HepG2 (cell line): ENCODE results near the gene RPL31. TPM values are rescaled to one million over a fixed set of nuclear protein-coding genes. Genes with fewer than 3 reads are reported as not detected.

Experiments
- ATAC-seq: fragments of 200-7000 bp; cut with Tn5 transposase; 3 replicates; pipeline ENCODE4 v1.9.1; 2020; ENCODE audit warnings: mild to moderate bottlenecking, moderate library complexity
- BruUV-seq: library from RNA; stranded (reverse); fragments of 400-500 nt; replicated peaks from 2 replicates; lab custom pipeline; 2021; lab: Mats Ljungman, UMichigan
- CTCF ChIA-PET: fragments of 300-600 bp; formaldehyde crosslinking; extraction: SDS; loops from one replicate; lab custom pipeline; 2021; ENCODE audit warnings: low total read pairs, inconsistent platforms, low intra/inter-chr PET ratio; lab: Yijun Ruan, JAX
- POLR2A ChIA-PET: fragments of 350-600 bp; sonication (Branson Sonifier 250); formaldehyde crosslinking; loops from one replicate; lab custom pipeline; 2020; ENCODE audit warnings: antibody characterized with exemption, inconsistent platforms; lab: Yijun Ruan, JAX
- DNase-seq: peaks from one replicate; pipeline ENCODE4 v3.0.0-alpha.2; 2015; ENCODE audit warnings: low spot score
- FAIRE-seq: peaks from 3 replicates; lab custom pipeline; 2011; peaks lifted over from hg19 to GRCh38; lab: Jason Lieb, UNC
- H2AFZ ChIP-seq: one replicate; pipeline ENCODE4 v1.6.1; 2011; ENCODE audit warnings: low read length, inconsistent platforms
- H3K27ac ChIP-seq: fragments of 300-600 bp; 3 replicates; pipeline ENCODE4 v1.8.0; 2011; ENCODE audit warnings: mixed run types, mild to moderate bottlenecking, mixed read lengths, low read length, inconsistent platforms; ENCODE audit not compliant: insufficient read depth; ENCODE audit errors: extremely low read length
- H3K27me3 ChIP-seq, 2 experiments: fragments of 200-600 bp in 1 of 2; 2 replicates in 1 of 2; 3 replicates in 1 of 2; pipeline versions ENCODE4 v1.6.0 to v1.8.0; 2011; ENCODE audit warnings: low read length in 2 of 2, mild to moderate bottlenecking in 2 of 2, moderate library complexity in 2 of 2, inconsistent platforms in 1 of 2; ENCODE audit not compliant: insufficient read depth in 2 of 2, control insufficient read depth in 1 of 2
- H3K36me3 ChIP-seq, 2 experiments: fragments of 200-600 bp in 1 of 2; replicated peaks in 1 of 2; 2 replicates in 1 of 2; 3 replicates in 1 of 2; pipeline versions ENCODE4 v1.5.1 to v1.8.0; 2011; ENCODE audit warnings: low read length in 2 of 2, inconsistent platforms in 1 of 2; ENCODE audit not compliant: insufficient read depth in 2 of 2, control insufficient read depth in 1 of 2
- H3K4me1 ChIP-seq: 2 replicates; pipeline ENCODE4 v1.5.1; 2012; ENCODE audit warnings: low read length, inconsistent platforms; ENCODE audit not compliant: insufficient read depth
- H3K4me2 ChIP-seq: 2 replicates; pipeline ENCODE4 v1.6.0; 2011; ENCODE audit warnings: low read depth, low read length, inconsistent platforms
- H3K4me3 ChIP-seq, 3 experiments: fragments of 200-600 bp in 1 of 3; sonication (generic), shearing (Covaris generic) in 1 of 3; replicated peaks in 1 of 3; 2 replicates each; pipeline ENCODE4 v1.5.1; 2011 to 2016; ENCODE audit warnings: low read length in 3 of 3, inconsistent platforms in 2 of 3, low read depth in 2 of 3, mild to moderate bottlenecking in 2 of 3, control low read depth in 1 of 3, mixed read lengths in 1 of 3; ENCODE audit not compliant: insufficient read depth in 1 of 3
- H3K79me2 ChIP-seq: one replicate; pipeline ENCODE4 v1.6.1; 2011; ENCODE audit warnings: low read length, inconsistent platforms; ENCODE audit not compliant: insufficient read depth
- H3K9ac ChIP-seq: 2 replicates; pipeline ENCODE4 v1.6.0; 2011; ENCODE audit warnings: mild to moderate bottlenecking, low read depth, low read length, inconsistent platforms; ENCODE audit not compliant: insufficient read depth
- H3K9me3 ChIP-seq: 2 replicates; pipeline ENCODE4 v1.5.1; 2012; ENCODE audit warnings: mild to moderate bottlenecking, low read length
- H4K20me1 ChIP-seq: 2 replicates; pipeline ENCODE4 v1.6.0; 2011; ENCODE audit warnings: inconsistent platforms, mild to moderate bottlenecking, low read length, moderate library complexity; ENCODE audit not compliant: insufficient read depth
- AGO2 ChIP-seq: fragments of 200-400 bp; formaldehyde crosslinking; optimal IDR thresholded peaks from 2 replicates; pipeline ENCODE3; 2017; ENCODE audit warnings: mild to moderate bottlenecking, low read depth, low read length, moderate library complexity
- CBFB ChIP-seq: sonication (generic); formaldehyde crosslinking; IDR thresholded peaks from 2 replicates; pipeline ENCODE4 v1.4.0; 2020; ENCODE audit warnings: missing genetic modification reagents
- CENPT ChIP-seq: sonication (generic); formaldehyde crosslinking; IDR thresholded peaks from 2 replicates; pipeline ENCODE4 v1.8.0; 2022; ENCODE audit warnings: low read depth, mild to moderate bottlenecking, moderate library complexity, missing genetic modification reagents
- MBD4 ChIP-seq: IDR thresholded peaks from 2 replicates; pipeline ENCODE4 v1.6.1; 2012; ENCODE audit warnings: low read length, inconsistent platforms, borderline replicate concordance
- MZF1 ChIP-seq: sonication (generic); formaldehyde crosslinking; IDR thresholded peaks from 2 replicates; pipeline ENCODE4 v1.8.1; 2023; ENCODE audit warnings: mild to moderate bottlenecking, missing genetic modification reagents, borderline replicate concordance
- POLR2G ChIP-seq: fragments of 200-400 bp; formaldehyde crosslinking; IDR thresholded peaks from 2 replicates; pipeline ENCODE4 v1.6.1; 2018; ENCODE audit warnings: mild to moderate bottlenecking, low read depth, low read length, moderate library complexity
- RBFOX2 ChIP-seq: fragments of 200-400 bp; formaldehyde crosslinking; IDR thresholded peaks from 2 replicates; pipeline ENCODE4 v1.6.1; 2017; ENCODE audit warnings: low read depth, mild to moderate bottlenecking, low read length
- RBM22 ChIP-seq: fragments of 200-400 bp; formaldehyde crosslinking; optimal IDR thresholded peaks from 2 replicates; pipeline ENCODE3; 2017; ENCODE audit warnings: mild to moderate bottlenecking, low read length, moderate library complexity
- SRSF1 ChIP-seq: fragments of 200-400 bp; formaldehyde crosslinking; optimal IDR thresholded peaks from 2 replicates; pipeline ENCODE3; 2017; ENCODE audit warnings: mild to moderate bottlenecking, low read depth, low read length, moderate library complexity
- ZFP36L2 ChIP-seq: sonication (generic); formaldehyde crosslinking; IDR thresholded peaks from 2 replicates; pipeline ENCODE4 v1.4.0; 2020; ENCODE audit warnings: missing genetic modification reagents
- ZNF629 ChIP-seq: sonication (generic); formaldehyde crosslinking; conservative IDR thresholded peaks from 2 replicates; pipeline ENCODE4 v1.5.0; 2020; ENCODE audit warnings: missing genetic modification reagents
- WGBS: methylation state at CpG from one replicate; pipeline ENCODE4 v1.1.6; 2017; ENCODE audit warnings: low lambda C conversion rate; 5-methylcytosine and 5-hydroxymethylcytosine counted together
- in situ Hi-C: cut with HindIII; loops from 2 replicates; pipeline ENCODE4 v1.10.0; 2017; ENCODE audit warnings: low pct_unique_long_range_greater_than_20kb; ENCODE audit not compliant: extremely low pct_ligation_motif_present
- intact Hi-C: fragments of 100-400 bp; cut with micrococcal nuclease; formaldehyde crosslinking; loops from one replicate; pipeline ENCODE4 v1.10.0; 2022; ENCODE audit not compliant: unreplicated experiment
- polyA plus RNA-seq, 8 experiments: library from polyadenylated mRNA; depleted of rRNA in 3 of 8; stranded (reverse) in 7 of 8; unstranded in 1 of 8; fragments of >200 nt; fragmentation: Illumina TruSeq in 4 of 8; extraction: Trizol in 4 of 8; gene quantifications; 2 replicates each; pipeline versions ENCODE4 v1.2.1 to v1.2.3, GENCODE V29; 2011 to 2016; ENCODE audit warnings: low read depth in 4 of 8, missing spikeins in 1 of 8, mixed read lengths in 1 of 8; ENCODE audit not compliant: insufficient read depth in 1 of 8
- total RNA-seq, 5 experiments: library from RNA; depleted of rRNA; stranded (reverse); fragments of >200 nt; fragmentation: Illumina TruSeq; extraction: Trizol; gene quantifications; 2 replicates each; pipeline ENCODE4 v1.2.3, GENCODE V29; 2016; ENCODE audit warnings: low read depth in 1 of 5
- TF ChIP-seq, protein P1 (sequence below): sonication (generic); formaldehyde crosslinking; IDR thresholded peaks from 2 replicates; pipeline ENCODE4 v1.4.0; 2020; ENCODE audit warnings: mild to moderate bottlenecking, missing genetic modification reagents
- TF ChIP-seq, protein P2 (sequence below): sonication (generic); formaldehyde crosslinking; IDR thresholded peaks from 2 replicates; pipeline ENCODE4 v1.5.0; 2020; ENCODE audit warnings: mild to moderate bottlenecking, missing genetic modification reagents

Gene RPL31
- total and polyA plus RNA-seq, 2 of the 13 experiments (the other 11 are each of a cell fraction or from before 2014, with no cell fraction given) = 3,331 to 3,582 TPM

DNA sequence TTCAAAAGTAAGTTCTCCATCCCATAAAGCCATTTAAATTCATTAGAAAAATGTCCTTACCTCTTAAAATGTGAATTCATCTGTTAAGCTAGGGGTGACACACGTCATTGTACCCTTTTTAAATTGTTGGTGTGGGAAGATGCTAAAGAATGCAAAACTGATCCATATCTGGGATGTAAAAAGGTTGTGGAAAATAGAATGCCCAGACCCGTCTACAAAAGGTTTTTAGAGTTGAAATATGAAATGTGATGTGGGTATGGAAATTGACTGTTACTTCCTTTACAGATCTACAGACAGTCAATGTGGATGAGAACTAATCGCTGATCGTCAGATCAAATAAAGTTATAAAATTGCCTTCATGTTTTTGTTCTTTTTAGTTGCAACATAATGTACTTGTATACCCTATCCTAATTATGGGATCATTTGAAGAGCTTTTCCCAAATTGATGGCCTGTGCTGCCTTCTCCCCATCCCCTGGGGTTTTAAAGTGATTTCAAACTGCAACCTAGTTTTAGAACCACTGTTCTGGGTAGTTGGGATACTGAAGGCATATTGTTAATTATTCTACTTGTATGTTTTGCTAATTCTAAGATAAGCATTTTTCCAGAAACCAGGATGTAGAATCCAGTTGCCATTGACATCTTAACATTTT lies 4.1 kb downstream of the RPL31 start:
- no peak for FAIRE-seq
- Histone ChIP-seq H3K9ac (no peak overlapping the region), H3K36me3 (peaks cover 27 to 68% of the 10 kb centered on the region in 2 experiments), H3K27me3 (no peaks in the 10 kb centered on the region; a peak in 1 of 5 replicates), H3K4me3 (no peak overlapping the region), H3K27ac (no peak overlapping the region), H3K4me2 (no peak overlapping the region), H4K20me1 (peaks cover 59% of the 10 kb centered on the region), H3K4me1 (peaks cover 42% of the 10 kb centered on the region), H3K9me3 (no peaks in the 10 kb centered on the region), H3K79me2 (peaks cover 39% of the 10 kb centered on the region), H2AFZ (no peak overlapping the region)
- POLR2A ChIA-PET = no interaction called here
- no TSS peak for BruUV-seq
- CTCF ChIA-PET = no interaction called here
- DNase-seq = no peak
- in situ Hi-C loops = no loop called here
- intact Hi-C loops = no loop called here
- WGBS = 96% methylated on average over 4 of the region's 4 CpGs
- no peak for TF ChIP-seq CBFB (CRISPR knock-in tag)
- peak; percentile 35; the same call in 1 of the 2 replicates for TF ChIP-seq POLR2G
- no peak for TF ChIP-seq CENPT (CRISPR knock-in tag)
- peak; percentile 74 for TF ChIP-seq RBM22
- TF ChIP-seq, protein P1, sequence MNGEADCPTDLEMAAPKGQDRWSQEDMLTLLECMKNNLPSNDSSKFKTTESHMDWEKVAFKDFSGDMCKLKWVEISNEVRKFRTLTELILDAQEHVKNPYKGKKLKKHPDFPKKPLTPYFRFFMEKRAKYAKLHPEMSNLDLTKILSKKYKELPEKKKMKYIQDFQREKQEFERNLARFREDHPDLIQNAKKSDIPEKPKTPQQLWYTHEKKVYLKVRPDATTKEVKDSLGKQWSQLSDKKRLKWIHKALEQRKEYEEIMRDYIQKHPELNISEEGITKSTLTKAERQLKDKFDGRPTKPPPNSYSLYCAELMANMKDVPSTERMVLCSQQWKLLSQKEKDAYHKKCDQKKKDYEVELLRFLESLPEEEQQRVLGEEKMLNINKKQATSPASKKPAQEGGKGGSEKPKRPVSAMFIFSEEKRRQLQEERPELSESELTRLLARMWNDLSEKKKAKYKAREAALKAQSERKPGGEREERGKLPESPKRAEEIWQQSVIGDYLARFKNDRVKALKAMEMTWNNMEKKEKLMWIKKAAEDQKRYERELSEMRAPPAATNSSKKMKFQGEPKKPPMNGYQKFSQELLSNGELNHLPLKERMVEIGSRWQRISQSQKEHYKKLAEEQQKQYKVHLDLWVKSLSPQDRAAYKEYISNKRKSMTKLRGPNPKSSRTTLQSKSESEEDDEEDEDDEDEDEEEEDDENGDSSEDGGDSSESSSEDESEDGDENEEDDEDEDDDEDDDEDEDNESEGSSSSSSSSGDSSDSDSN (CRISPR knock-in tag) = no peak
- TF ChIP-seq ZFP36L2 (CRISPR knock-in tag) = no peak
- no peak for TF ChIP-seq ZNF629 (CRISPR knock-in tag)
- TF ChIP-seq, protein P2, sequence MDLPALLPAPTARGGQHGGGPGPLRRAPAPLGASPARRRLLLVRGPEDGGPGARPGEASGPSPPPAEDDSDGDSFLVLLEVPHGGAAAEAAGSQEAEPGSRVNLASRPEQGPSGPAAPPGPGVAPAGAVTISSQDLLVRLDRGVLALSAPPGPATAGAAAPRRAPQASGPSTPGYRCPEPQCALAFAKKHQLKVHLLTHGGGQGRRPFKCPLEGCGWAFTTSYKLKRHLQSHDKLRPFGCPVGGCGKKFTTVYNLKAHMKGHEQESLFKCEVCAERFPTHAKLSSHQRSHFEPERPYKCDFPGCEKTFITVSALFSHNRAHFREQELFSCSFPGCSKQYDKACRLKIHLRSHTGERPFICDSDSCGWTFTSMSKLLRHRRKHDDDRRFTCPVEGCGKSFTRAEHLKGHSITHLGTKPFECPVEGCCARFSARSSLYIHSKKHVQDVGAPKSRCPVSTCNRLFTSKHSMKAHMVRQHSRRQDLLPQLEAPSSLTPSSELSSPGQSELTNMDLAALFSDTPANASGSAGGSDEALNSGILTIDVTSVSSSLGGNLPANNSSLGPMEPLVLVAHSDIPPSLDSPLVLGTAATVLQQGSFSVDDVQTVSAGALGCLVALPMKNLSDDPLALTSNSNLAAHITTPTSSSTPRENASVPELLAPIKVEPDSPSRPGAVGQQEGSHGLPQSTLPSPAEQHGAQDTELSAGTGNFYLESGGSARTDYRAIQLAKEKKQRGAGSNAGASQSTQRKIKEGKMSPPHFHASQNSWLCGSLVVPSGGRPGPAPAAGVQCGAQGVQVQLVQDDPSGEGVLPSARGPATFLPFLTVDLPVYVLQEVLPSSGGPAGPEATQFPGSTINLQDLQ (CRISPR knock-in tag) = no peak
- no peak for TF ChIP-seq SRSF1
- TF ChIP-seq RBFOX2 = peak; percentile 32
- TF ChIP-seq MBD4 = peak; percentile 79
- TF ChIP-seq AGO2 = peak; percentile 39
- TF ChIP-seq MZF1 (CRISPR knock-in tag) = no peak
- no peak for ATAC-seq
